Suppressor macrophage treated with lipopolysaccharide for 1 hour (primary cell): ENCODE results near the gene ANKRD62.
A peak's percentile ranks its signal among the peaks of the same experiment; 100 is the strongest.
"Not testable (repeated sequence)": the region's sequence is repeated elsewhere in the genome, so short reads cannot be mapped to it uniquely, and the experiment has no call there.

Experiments used
- DNase-seq, 3 donors: peaks; one replicate each; pipeline ENCODE4 v3.0.0-alpha.2; 2020 to 2022

The ANKRD62 gene

GRCh38 chr18:12101266-12101665 is 7.6 kb downstream of the ANKRD62 start:
- DNase-seq = peak; percentile 6 to 55 (median 36)

GRCh38 chr18:12102136-12102842 is 8.6 kb downstream of the ANKRD62 start:
- DNase-seq = no peak

- peak in 1 of 3 donors; percentile 27 for DNase-seq
Observed at GRCh38 chr18:12106471-12106870, 12.8 kb downstream of the ANKRD62 start.

GRCh38 chr18:12109836-12110235 is 16.2 kb downstream of the ANKRD62 start:
- no peak for DNase-seq

DNA sequence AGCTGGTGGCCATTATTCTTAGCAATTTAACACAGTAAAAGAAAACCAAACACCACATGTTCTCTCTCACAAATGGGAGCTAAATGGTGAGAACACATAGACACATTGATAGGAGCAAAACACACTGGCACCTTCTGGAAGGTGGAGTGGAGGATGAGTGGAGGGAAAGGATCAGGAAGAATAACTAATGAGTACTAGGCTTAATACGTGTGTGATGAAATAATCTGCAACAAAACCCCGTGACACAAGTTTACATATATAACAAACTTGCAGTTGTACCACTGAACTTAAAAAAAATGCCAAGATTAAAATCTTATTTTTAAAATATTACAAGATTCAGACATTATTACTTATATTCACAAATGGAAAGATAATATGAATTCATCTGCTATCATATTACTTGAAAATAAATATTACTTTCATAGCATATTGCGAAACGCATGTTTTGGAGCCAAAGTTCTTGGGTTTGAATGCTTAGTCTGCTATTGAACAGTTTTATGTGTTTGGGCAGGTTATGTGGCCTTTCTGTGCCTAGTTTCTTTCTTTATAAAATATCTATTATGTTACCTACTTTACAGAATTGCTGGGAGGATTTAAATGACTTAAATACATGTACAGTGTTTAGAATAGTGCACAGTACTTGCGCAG is 20.5 kb downstream of the ANKRD62 start:
- no peak for DNase-seq

DNA sequence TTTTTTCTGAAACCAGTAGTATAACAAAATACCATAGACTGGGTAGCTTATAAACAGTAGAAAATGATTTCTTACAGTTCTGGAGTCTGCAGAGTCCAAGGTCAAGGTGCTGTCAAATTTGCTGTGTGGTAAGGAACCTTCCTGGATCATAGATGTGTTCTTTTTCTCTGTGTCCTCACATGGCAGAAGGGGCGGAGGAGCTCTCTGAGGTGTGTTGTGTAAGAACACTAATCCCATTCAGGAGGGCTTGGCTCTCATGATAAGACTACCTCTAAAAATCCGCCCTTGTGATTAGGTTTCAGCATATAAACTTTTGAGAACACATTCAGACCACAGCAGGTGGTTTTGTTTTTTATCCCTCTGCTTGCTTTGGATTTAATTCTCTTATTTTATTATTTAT is 25.7 kb downstream of the ANKRD62 start:
- DNase-seq = no peak

DNA sequence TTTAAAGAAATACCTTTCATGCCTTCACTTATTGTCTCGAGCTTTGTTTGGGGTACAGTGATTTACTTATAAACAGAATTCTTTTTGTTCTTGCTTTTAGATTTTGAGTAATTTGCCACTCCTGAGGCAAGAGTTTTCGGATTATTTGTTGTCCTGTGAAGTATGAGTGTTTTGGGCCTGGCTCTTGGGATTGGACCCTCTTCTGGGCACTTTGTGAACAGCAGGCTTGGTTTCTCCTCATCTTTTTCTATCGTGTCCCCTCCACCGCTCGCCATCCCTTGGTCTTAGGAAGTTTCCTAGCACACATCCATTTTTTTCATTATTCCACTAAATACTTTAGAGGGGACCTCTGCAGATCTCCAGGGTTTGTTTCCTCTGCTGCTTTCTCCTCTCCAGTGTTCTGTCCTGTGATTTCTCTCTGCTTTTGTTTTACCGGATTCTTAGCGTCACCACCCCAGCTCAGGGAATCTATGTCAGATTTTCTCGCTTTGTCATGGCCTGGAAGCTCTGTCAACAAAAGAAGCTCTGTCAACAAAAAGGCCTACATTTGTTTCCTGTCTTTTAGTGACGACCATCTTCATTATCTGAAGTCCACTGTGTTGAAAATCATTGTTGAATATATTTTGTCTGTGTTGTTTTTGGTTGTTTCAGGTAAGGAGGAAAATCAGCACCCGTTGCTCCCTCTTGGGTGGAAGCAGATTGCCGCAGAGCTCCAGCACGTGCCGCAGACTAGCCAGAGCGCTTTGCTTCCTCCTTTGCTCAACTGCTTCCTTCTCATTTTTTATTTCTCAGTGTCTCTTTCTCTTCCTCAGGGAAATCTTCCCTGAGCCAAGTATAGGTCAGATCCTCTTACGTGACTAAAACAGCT is 27.8 kb downstream of the ANKRD62 start:
- DNase-seq = peak in 2 of 3 donors; percentile 19 to 26

DNA sequence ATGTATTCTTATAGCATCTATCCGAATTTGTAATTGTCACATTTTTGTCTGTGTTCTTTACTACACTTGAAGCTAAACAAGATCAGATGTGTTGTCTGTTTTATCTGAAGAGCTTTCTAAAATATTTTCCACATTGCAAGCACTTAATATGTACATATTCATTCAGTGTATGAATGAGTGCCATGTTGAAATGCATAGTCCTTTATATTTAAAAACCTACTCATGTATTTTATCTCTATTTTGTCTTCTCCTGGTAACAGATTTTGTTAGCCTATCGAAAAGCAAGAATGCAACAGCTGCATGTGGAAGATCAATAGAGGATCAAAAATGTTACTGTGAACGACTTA is 28.4 kb downstream of the ANKRD62 start:
- not testable (repeated sequence) for DNase-seq

DNA sequence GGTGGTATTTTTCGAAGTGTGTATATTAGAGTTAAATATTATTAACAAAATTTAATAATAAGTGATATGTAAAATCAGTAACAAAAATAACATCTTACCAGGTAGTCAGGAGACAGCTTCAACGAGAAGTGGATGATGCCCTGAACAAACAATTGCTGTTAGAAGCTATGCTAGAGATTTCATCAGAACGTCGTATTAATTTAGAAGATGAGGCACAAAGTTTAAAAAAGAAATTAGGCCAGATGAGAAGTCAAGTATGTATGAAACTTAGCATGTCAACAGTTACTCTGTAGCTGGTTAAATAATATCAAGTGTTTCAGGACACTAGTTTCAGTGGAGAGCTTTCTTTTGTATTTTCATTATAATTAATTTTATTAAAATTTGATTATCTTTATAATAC is 34.0 kb downstream of the ANKRD62 start:
- DNase-seq = not testable (repeated sequence)

DNA sequence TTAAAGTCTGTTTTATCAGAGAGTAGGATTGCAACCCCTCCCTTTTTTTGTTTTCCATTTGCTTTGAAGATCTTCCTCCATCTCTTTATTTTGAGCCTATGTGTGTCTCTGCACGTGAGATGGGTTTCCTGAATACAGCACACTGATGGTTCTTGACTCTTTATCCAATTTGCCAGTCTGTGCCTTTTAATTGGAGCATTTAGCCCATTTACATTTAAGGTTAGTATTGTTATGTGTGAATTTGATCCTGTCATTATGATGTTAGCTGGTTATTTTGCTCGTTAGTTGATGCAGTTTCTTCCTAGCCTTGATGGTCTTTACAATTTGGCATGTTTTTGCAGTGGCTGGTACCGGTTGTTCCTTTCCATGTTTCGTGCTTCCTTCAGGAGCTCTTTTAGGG is 45.2 kb downstream of the ANKRD62 start:
- DNase-seq = not testable (repeated sequence)

DNA sequence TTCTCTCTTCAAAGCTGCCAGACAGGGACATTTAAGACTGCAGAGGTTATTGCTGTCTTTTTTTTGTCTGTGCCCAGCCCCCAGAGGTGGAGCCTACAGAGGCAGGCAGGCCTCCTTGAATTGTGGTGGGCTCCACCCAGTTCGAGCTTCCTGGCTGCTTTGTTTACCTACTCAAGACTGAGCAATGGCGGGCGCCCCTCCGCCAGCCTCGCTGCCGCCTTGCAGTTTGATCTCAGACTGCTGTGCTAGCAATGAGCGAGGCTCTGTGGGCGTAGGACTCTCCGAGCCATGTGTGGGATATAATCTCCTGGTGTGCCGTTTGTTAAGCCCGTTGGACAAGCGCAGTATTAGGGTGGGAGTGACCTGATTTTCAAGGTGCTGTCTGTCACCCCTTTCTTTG is 47.2 kb downstream of the ANKRD62 start:
- not testable (repeated sequence) for DNase-seq

- DNase-seq = not testable (repeated sequence)
Observed at GRCh38 chr18:12141778-12142177, 48.1 kb downstream of the ANKRD62 start.

- not testable (repeated sequence) for DNase-seq
Observed at GRCh38 chr18:12149431-12149830, 55.8 kb downstream of the ANKRD62 start.

DNA sequence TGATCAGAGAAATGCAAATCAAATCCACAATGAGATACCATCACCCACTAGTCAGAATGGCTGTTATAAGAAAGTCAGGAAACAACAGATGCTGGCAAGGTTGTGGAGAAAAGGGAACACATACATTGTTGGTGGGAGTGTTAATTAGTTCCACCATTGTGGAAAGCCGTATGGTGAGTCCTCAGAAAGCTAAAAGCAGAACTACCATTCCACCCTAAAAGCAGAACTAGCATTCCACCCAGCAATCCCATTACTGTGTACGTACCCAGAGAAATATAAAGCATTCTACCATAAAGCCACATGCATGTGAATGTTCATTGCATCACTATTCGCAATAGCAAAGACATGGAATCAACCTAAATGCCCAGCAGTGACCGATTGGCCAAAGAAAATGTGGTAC is 60.7 kb downstream of the ANKRD62 start:
- DNase-seq = peak; percentile 58 to 67 (median 60)

- DNase-seq = no peak
Observed at GRCh38 chr18:12155996-12156395, 62.4 kb downstream of the ANKRD62 start.

DNA sequence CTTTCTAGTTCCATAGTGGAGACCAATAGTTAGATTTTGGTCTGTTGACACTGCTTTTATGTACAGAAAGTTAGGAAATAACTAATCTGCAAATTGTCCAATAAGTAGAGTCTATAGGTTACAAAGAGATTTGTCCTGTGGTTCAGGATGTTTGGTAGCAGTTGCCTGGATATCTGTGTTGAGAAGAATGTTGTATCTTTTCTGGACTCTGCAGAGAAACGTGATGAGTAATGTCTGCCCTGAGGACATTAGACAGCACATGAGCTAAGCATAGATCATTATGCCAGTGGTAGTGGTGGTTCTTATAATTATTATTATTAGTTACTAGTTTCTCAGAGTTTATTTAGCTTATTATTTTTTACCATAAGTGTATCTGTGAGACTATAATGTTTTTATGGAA is 65.8 kb downstream of the ANKRD62 start:
- DNase-seq = no peak

GRCh38 chr18:12162786-12163185 is 69.1 kb downstream of the ANKRD62 start:
- no peak for DNase-seq

- no peak for DNase-seq
Observed at GRCh38 chr18:12165038-12165768, 71.6 kb downstream of the ANKRD62 start.
